NB4 (cell line): ENCODE data around the gene MRPL54.

Experiments
- DNase-seq: peaks from one replicate; pipeline ENCODE4 v3.0.0; 2010; ENCODE audit warnings: low read depth
- H3K4me3 ChIP-seq: one replicate; pipeline ENCODE4 v1.5.1; 2011; ENCODE audit warnings: mild to moderate bottlenecking, low read depth, low read length, moderate library complexity
- MYC ChIP-seq: IDR thresholded peaks from 2 replicates; pipeline ENCODE4 v1.6.1; 2011; ENCODE audit warnings: low read depth, low read length
- POLR2A ChIP-seq: IDR thresholded peaks from 2 replicates; pipeline ENCODE4 v1.6.1; 2011; ENCODE audit warnings: mild to moderate bottlenecking; ENCODE audit not compliant: insufficient read length; ENCODE audit errors: extremely low read depth
- TF ChIP-seq, protein P1 (sequence below): IDR thresholded peaks from 2 replicates; pipeline ENCODE4 v1.6.1; 2011; ENCODE audit warnings: low read depth, low read length
- TF ChIP-seq, protein P2 (sequence below): IDR thresholded peaks from one replicate; pipeline ENCODE4 v1.5.1; 2012; ENCODE audit warnings: low read depth, low read length

Gene MRPL54

DNA sequence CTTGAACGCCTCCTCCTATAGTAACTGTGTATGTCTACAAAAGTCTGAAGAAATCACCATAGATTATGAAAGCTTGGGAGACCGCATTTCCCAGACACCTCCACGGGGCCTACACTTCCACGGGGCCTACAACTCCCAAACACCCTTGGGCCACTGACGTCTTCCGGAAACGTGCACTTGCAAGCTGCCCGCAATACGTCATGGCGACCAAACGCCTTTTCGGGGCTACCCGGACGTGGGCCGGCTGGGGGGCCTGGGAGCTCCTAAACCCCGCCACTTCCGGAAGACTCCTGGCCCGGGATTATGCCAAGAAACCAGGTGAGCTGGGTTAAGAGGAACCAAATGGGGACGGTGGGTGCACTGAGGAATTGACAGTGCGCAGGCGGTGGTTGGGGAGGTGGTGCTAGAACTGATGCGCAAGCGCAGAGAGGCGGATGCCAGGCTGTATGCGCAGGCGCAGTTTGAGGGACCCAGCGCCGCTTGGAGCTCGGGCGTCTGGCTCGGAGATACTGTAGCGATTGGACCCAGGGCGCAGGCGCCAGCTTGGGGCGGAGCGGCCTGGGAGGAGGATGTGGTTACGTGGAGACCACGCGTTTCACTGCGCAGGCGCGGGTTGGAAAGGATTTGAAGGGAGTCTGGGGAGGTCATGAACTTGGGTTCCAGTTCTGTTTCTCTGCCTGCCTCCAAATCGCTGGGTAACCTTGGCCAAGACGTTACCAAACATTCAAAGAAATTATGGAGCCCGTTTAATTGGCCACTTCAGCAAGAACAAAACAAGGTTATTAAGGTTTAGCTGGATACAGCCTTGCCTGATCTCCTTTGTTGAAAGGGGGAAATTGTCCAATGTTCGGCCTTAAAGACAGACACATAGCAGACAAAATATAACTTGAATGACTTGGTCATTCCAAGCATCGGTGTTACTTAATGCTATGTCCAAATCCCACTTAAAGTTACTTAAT is at the start of gene MRPL54:
Gene MRPL54 (plus strand): TSS at position 182 of the 959 bp plus-strand sequence. CDS start 19 bp downstream, at position 201.
- peak within 1 kb of the TSS; percentile 86 for H3K4me3 ChIP-seq
- peak; percentile 97 for DNase-seq
- TF ChIP-seq, protein P1, sequence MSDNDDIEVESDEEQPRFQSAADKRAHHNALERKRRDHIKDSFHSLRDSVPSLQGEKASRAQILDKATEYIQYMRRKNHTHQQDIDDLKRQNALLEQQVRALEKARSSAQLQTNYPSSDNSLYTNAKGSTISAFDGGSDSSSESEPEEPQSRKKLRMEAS, result peak; percentile 31
- TF ChIP-seq, protein P2, sequence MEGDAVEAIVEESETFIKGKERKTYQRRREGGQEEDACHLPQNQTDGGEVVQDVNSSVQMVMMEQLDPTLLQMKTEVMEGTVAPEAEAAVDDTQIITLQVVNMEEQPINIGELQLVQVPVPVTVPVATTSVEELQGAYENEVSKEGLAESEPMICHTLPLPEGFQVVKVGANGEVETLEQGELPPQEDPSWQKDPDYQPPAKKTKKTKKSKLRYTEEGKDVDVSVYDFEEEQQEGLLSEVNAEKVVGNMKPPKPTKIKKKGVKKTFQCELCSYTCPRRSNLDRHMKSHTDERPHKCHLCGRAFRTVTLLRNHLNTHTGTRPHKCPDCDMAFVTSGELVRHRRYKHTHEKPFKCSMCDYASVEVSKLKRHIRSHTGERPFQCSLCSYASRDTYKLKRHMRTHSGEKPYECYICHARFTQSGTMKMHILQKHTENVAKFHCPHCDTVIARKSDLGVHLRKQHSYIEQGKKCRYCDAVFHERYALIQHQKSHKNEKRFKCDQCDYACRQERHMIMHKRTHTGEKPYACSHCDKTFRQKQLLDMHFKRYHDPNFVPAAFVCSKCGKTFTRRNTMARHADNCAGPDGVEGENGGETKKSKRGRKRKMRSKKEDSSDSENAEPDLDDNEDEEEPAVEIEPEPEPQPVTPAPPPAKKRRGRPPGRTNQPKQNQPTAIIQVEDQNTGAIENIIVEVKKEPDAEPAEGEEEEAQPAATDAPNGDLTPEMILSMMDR, result no peak
- TF ChIP-seq MYC (peak; percentile 61; the same call in 1 of the 2 replicates), POLR2A (peak; percentile 85)

- DNase-seq, result no peak
- no peak overlapping the region for H3K4me3 ChIP-seq
- TF ChIP-seq, protein P1, result no peak
- no peak for TF ChIP-seq POLR2A
- TF ChIP-seq, protein P2, result no peak
- TF ChIP-seq MYC, result no peak
Observed at GRCh38 chr19:3716147-3716668, 46.3 kb upstream of the MRPL54 start.

GRCh38 chr19:3719868-3720267 is 42.6 kb upstream of the MRPL54 start:
- H3K4me3 ChIP-seq, result no peak overlapping the region
- TF ChIP-seq MYC (no peak), POLR2A (no peak)
- TF ChIP-seq, protein P2, result no peak
- TF ChIP-seq, protein P1, result no peak
- no peak for DNase-seq

DNA sequence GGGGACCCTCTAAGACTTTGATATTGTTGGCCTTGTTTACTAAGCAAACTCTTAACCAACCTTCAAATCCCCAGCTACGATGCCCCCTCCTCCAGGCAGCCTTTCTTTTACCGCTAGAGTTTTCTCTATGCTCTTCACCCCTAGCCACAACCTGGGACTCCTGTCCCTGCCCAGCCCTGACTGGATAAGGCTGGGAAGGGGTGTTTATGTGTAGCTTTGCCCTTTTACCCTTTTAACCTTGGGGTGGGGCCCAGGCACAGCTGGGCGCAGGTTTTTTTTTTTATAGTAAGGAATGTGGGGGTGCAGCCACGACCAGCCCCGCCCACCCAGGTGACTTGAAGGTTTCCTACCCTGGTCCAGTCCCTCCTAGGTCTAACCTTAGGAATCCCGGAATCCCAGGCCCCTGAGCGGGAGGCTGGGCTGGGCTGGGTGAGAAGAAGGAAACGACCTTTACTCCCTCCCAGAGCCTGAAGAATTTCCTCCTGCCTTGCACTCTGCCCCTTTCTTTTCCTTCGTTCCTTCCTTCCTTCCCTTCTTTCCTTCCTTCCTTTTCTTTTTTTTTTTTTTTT is 42.0 kb upstream of the MRPL54 start:
- TF ChIP-seq MYC (no peak), POLR2A (no peak)
- TF ChIP-seq, protein P2, result no peak
- TF ChIP-seq, protein P1, result no peak
- H3K4me3 ChIP-seq, result no peak overlapping the region
- no peak for DNase-seq

DNA sequence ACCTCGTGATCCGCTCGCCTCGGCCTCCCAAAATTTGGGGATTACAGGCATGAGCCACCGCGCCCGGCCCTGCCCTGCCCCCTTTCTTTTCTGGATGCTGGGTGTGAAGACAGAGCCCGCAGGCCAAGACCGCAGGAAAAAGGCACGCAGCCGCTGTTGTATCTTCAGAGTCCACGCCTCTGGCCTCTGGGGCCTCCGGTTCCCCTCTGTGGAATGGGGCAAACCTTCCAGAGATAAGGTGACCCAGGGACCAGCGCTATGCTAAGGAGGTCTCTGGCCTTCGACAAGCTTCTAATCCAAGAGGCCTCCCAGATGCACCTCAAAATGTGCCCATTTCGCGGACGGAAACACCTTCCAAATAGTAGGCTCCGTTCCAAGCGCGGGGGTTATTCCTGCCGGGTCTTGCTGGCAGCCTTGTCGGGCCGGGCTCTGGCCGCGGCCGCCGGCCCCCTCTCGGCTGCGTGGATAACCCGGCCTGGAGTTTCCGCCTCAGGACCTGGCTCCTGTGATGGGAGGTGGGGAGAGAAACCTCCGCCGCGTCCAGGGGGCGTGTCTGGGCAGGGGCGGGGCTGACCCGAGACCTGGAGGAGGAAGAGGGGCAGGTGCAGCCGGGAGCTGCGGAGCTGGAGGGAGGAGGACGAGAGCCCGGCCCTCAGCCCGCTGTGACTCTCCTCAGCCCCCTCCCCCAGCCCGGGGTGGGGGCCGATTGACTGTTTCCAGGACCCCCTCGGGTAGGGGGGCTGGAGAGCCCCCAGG is 41.2 kb upstream of the MRPL54 start:
- no peak overlapping the region for H3K4me3 ChIP-seq
- TF ChIP-seq MYC, result no peak
- peak; percentile 78 for DNase-seq
